Trophoblast cell (in vitro differentiated cells and primary cell): Measurements from ENCODE around the gene ADRM1.

Experiments used
- DNase-seq, 2 donors: peaks; one replicate each; pipeline ENCODE4 v3.0.0-alpha.2; 2016
- H2AFZ ChIP-seq: 2 replicates; pipeline ENCODE4 v1.6.1; 2013; ENCODE audit warnings: low read length, moderate library complexity, mild to moderate bottlenecking; ENCODE audit not compliant: insufficient read depth, poor library complexity
- H2AK5ac ChIP-seq: 2 replicates; pipeline ENCODE4 v1.6.1; 2013; ENCODE audit warnings: mild to moderate bottlenecking, low read length
- H2BK120ac ChIP-seq: 2 replicates; pipeline ENCODE4 v1.6.1; 2013; ENCODE audit warnings: low read length, mild to moderate bottlenecking, moderate library complexity; ENCODE audit not compliant: insufficient read depth, poor library complexity
- H2BK12ac ChIP-seq: 2 replicates; pipeline ENCODE4 v1.6.1; 2013; ENCODE audit warnings: mild to moderate bottlenecking, low read length, moderate library complexity
- H2BK5ac ChIP-seq: 2 replicates; pipeline ENCODE4 v1.6.1; 2013; ENCODE audit warnings: low read length, low read depth, moderate library complexity, mild to moderate bottlenecking; ENCODE audit not compliant: poor library complexity
- H3K14ac ChIP-seq: 2 replicates; pipeline ENCODE4 v1.6.1; 2013; ENCODE audit warnings: mild to moderate bottlenecking, low read length
- H3K18ac ChIP-seq: 2 replicates; pipeline ENCODE4 v1.6.1; 2013; ENCODE audit warnings: mild to moderate bottlenecking, low read length
- H3K23ac ChIP-seq: 2 replicates; pipeline ENCODE4 v1.6.1; 2013; ENCODE audit warnings: low read length
- H3K27ac ChIP-seq: 2 replicates; pipeline ENCODE4 v1.5.1; 2013; ENCODE audit warnings: low read depth, mild to moderate bottlenecking, inconsistent platforms, low read length, moderate library complexity
- H3K27me3 ChIP-seq: 2 replicates; pipeline ENCODE4 v1.6.1; 2013; ENCODE audit warnings: inconsistent platforms, mild to moderate bottlenecking, low read length, moderate library complexity; ENCODE audit not compliant: insufficient read depth
- H3K36me3 ChIP-seq, 2 experiments: 1 replicate in 1 of 2; 2 replicates in 1 of 2; pipeline ENCODE4 v1.6.1; 2013; ENCODE audit warnings: low read length in 2 of 2, mild to moderate bottlenecking in 2 of 2, moderate library complexity in 1 of 2; ENCODE audit not compliant: insufficient read depth in 2 of 2, control insufficient read depth in 1 of 2
- H3K4ac ChIP-seq: 2 replicates; pipeline ENCODE4 v1.6.1; 2013; ENCODE audit warnings: low read depth, mild to moderate bottlenecking, low read length, moderate library complexity
- H3K4me1 ChIP-seq, 2 experiments: 1 replicate in 1 of 2; 2 replicates in 1 of 2; pipeline ENCODE4 v1.6.1; 2013; ENCODE audit warnings: low read length in 2 of 2, mild to moderate bottlenecking in 2 of 2, moderate library complexity in 1 of 2; ENCODE audit not compliant: insufficient read depth in 2 of 2, control insufficient read depth in 1 of 2
- H3K4me2 ChIP-seq: 2 replicates; pipeline ENCODE4 v1.6.1; 2013; ENCODE audit warnings: inconsistent platforms, mild to moderate bottlenecking, low read length, moderate library complexity
- H3K4me3 ChIP-seq: 2 replicates; pipeline ENCODE4 v1.5.1; 2013; ENCODE audit warnings: mild to moderate bottlenecking, low read depth, low read length, inconsistent platforms
- H3K79me1 ChIP-seq: one replicate; pipeline ENCODE4 v1.6.1; 2013; ENCODE audit warnings: low read length
- H3K79me2 ChIP-seq: 2 replicates; pipeline ENCODE4 v1.6.1; 2013; ENCODE audit warnings: low read length, mild to moderate bottlenecking; ENCODE audit not compliant: control insufficient read depth, insufficient read depth, poor library complexity
- H3K9ac ChIP-seq: 2 replicates; pipeline ENCODE4 v1.6.1; 2013; ENCODE audit warnings: mild to moderate bottlenecking, low read length
- H3K9me3 ChIP-seq: 2 replicates; pipeline ENCODE4 v1.6.1; 2013; ENCODE audit warnings: low read depth, mild to moderate bottlenecking, control low read depth, inconsistent platforms, low read length; ENCODE audit not compliant: insufficient read depth
- H4K12ac ChIP-seq: 2 replicates; pipeline ENCODE4 v1.6.1; 2013; ENCODE audit warnings: low read depth, mild to moderate bottlenecking, low read length, moderate library complexity
- H4K8ac ChIP-seq: 2 replicates; pipeline ENCODE4 v1.6.1; 2013; ENCODE audit warnings: low read depth, mild to moderate bottlenecking, low read length, moderate library complexity
- H4K91ac ChIP-seq: one replicate; pipeline ENCODE4 v1.6.1; 2013; ENCODE audit warnings: low read depth, mild to moderate bottlenecking, low read length, moderate library complexity
- WGBS: extraction: QIAGEN DNeasy Blood & Tissue Kit; methylation state at CpG from one replicate; pipeline ENCODE4 v1.1.7; 2013; ENCODE audit warnings: missing lambda C conversion rate; ENCODE audit not compliant: insufficient read length, insufficient coverage; ENCODE audit errors: extremely low coverage; 5-methylcytosine and 5-hydroxymethylcytosine counted together

The ADRM1 gene

GRCh38 chr20:62332421-62332820 lies 29.6 kb downstream of the ADRM1 start:
- H3K14ac ChIP-seq, result no peak overlapping the region
- H3K9ac ChIP-seq, result no peak overlapping the region
- no peak overlapping the region for H4K12ac ChIP-seq
- no peak overlapping the region for H2AK5ac ChIP-seq
- no peaks in the 10 kb centered on the region for H3K79me2 ChIP-seq
- no peak for DNase-seq
- H3K36me3 ChIP-seq, result peaks cover 94 to 98% of the 10 kb centered on the region in 2 experiments
- H3K27me3 ChIP-seq, result no peaks in the 10 kb centered on the region
- WGBS, result no CpG with 5 or more reads among the region's 16 CpGs
- H3K23ac ChIP-seq, result no peak overlapping the region
- no peaks in the 10 kb centered on the region for H3K4me1 ChIP-seq
- H4K91ac ChIP-seq, result no peak overlapping the region
- H3K4me2 ChIP-seq, result no peak overlapping the region
- no peaks in the 10 kb centered on the region for H3K9me3 ChIP-seq
- H2AFZ ChIP-seq, result no peak overlapping the region
- H2BK12ac ChIP-seq, result no peak overlapping the region
- H3K27ac ChIP-seq, result no peak overlapping the region
- H3K79me1 ChIP-seq, result no peaks in the 10 kb centered on the region
- no peak overlapping the region for H3K4me3 ChIP-seq
- H3K4ac ChIP-seq, result no peak overlapping the region
- no peak overlapping the region for H4K8ac ChIP-seq
- no peak overlapping the region for H2BK5ac ChIP-seq
- H2BK120ac ChIP-seq, result no peak overlapping the region
- no peak overlapping the region for H3K18ac ChIP-seq

- Histone ChIP-seq H3K23ac (no peak overlapping the region), H2BK12ac (no peak overlapping the region), H4K8ac (no peak overlapping the region), H4K12ac (no peak overlapping the region), H4K91ac (no peak overlapping the region), H3K9ac (no peak overlapping the region), H3K14ac (no peak overlapping the region), H2BK120ac (no peak overlapping the region), H3K9me3 (no peaks in the 10 kb centered on the region), H3K4me3 (no peak overlapping the region), H3K4me2 (no peak overlapping the region), H3K4ac (no peak overlapping the region), H3K27ac (no peak overlapping the region), H2AK5ac (no peak overlapping the region), H3K27me3 (no peaks in the 10 kb centered on the region), H2BK5ac (no peak overlapping the region), H3K4me1 (no peaks in the 10 kb centered on the region), H3K79me1 (no peaks in the 10 kb centered on the region), H2AFZ (no peak overlapping the region), H3K79me2 (no peaks in the 10 kb centered on the region), H3K36me3 (peaks cover 94 to 98% of the 10 kb centered on the region in 2 experiments), H3K18ac (no peak overlapping the region)
- WGBS, result no CpG with 5 or more reads among the region's 34 CpGs
- no peak for DNase-seq
Measured at GRCh38 chr20:62332989-62333819, 30.4 kb downstream of the ADRM1 start.

- Histone ChIP-seq H2AK5ac (no peak overlapping the region), H2BK120ac (no peak overlapping the region), H2BK5ac (no peak overlapping the region), H3K27me3 (no peaks in the 10 kb centered on the region), H4K12ac (no peak overlapping the region), H3K4me3 (no peak overlapping the region), H3K23ac (no peak overlapping the region), H3K9me3 (no peaks in the 10 kb centered on the region), H3K79me1 (no peaks in the 10 kb centered on the region), H3K14ac (no peak overlapping the region), H3K79me2 (no peaks in the 10 kb centered on the region), H3K18ac (no peak overlapping the region), H3K27ac (no peak overlapping the region), H4K91ac (no peak overlapping the region), H3K4me1 (no peaks in the 10 kb centered on the region), H3K4ac (no peak overlapping the region), H3K9ac (no peak overlapping the region), H4K8ac (no peak overlapping the region), H3K36me3 (peaks cover 91 to 96% of the 10 kb centered on the region in 2 experiments), H3K4me2 (no peak overlapping the region), H2AFZ (no peak overlapping the region), H2BK12ac (no peak overlapping the region)
- no CpG with 5 or more reads among the region's 37 CpGs for WGBS
- no peak for DNase-seq
Measured at GRCh38 chr20:62333820-62334595, 31.2 kb downstream of the ADRM1 start.

- no peak overlapping the region for H3K23ac ChIP-seq
- H4K8ac ChIP-seq, result no peak overlapping the region
Measured at GRCh38 chr20:62334881-62335280, 32.1 kb downstream of the ADRM1 start.

More at GRCh38 chr20:62334881-62335280, 32.1 kb downstream of the ADRM1 start:
- Histone ChIP-seq H2BK12ac (no peak overlapping the region), H3K79me1 (no peaks in the 10 kb centered on the region), H3K9me3 (no peaks in the 10 kb centered on the region), H3K4ac (no peak overlapping the region), H3K4me1 (no peaks in the 10 kb centered on the region), H2AK5ac (no peak overlapping the region), H4K12ac (no peak overlapping the region), H4K91ac (no peak overlapping the region), H3K36me3 (peaks cover 86 to 90% of the 10 kb centered on the region in 2 experiments), H3K27ac (no peak overlapping the region), H3K4me2 (no peak overlapping the region), H3K27me3 (no peaks in the 10 kb centered on the region), H2BK120ac (no peak overlapping the region), H2AFZ (no peak overlapping the region), H2BK5ac (no peak overlapping the region), H3K4me3 (no peak overlapping the region), H3K9ac (no peak overlapping the region), H3K14ac (no peak overlapping the region), H3K18ac (no peak overlapping the region), H3K79me2 (no peaks in the 10 kb centered on the region)
- DNase-seq, result no peak
- no CpG with 5 or more reads among the region's 13 CpGs for WGBS
